ENCODE results near the gene KIF1A.

The KIF1A gene

DNA sequence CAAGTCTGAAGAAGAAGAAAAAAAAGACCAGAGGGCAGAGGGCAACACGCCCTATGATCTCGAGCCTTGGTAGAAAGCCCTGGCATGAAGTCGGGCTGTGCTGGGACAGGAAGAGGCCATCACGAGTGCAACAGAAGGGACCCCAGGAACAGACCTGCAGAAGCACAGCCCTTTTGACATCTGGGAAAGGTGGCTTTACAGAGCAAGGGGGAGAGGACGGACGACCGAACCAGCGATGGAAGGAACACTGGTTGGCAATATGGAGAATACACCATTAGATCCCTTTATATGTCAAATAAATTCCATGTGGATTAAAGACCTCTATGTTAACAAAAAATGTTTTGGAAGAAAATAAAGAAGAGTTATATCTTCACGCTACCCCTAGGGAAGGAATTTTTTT is 10.7 kb downstream of the KIF1A start:
- no peaks in the 10 kb centered on the region for H3K9me3 ChIP-seq (ENCODE audit: low read length)
- H3K27ac ChIP-seq (ENCODE audit: low read depth, low read length, poor library complexity, severe bottlenecking): no peak overlapping the region
- H3F3A ChIP-seq (ENCODE audit: insufficient read depth, low read length): no peaks in the 10 kb centered on the region
- H3K9ac ChIP-seq (ENCODE audit: low read length): no peak overlapping the region
- H3K4me1 ChIP-seq (ENCODE audit: insufficient read depth, low read length, severe bottlenecking): no peaks in the 10 kb centered on the region
- H3K79me2 ChIP-seq (ENCODE audit: insufficient read depth, low read length): no peaks in the 10 kb centered on the region
- no peak overlapping the region for H3K4me2 ChIP-seq (ENCODE audit: low read length)
- no peak overlapping the region for H2AFZ ChIP-seq (ENCODE audit: low read length)
- H3K4me3 ChIP-seq (ENCODE audit: low read depth, low read length, poor library complexity, severe bottlenecking): no peak overlapping the region
- TF ChIP-seq EZH2 (IDR thresholded peaks at IDR 0.05; ENCODE audit: borderline replicate concordance, low read length) (no peak), CTCF (IDR thresholded peaks at IDR 0.05; ENCODE audit: low read length) (no peak)
- H4K20me1 ChIP-seq (ENCODE audit: insufficient read depth, low read length): no peaks in the 10 kb centered on the region
- no peaks in the 10 kb centered on the region for H3K36me3 ChIP-seq (ENCODE audit: insufficient read depth, low read length)
- no peaks in the 10 kb centered on the region; the same call in 1 of the 2 replicates for H3K27me3 ChIP-seq (ENCODE audit: insufficient read depth, low read length)
- H3K9me2 ChIP-seq (ENCODE audit: low read depth, low read length): no peaks in the 10 kb centered on the region

DNA sequence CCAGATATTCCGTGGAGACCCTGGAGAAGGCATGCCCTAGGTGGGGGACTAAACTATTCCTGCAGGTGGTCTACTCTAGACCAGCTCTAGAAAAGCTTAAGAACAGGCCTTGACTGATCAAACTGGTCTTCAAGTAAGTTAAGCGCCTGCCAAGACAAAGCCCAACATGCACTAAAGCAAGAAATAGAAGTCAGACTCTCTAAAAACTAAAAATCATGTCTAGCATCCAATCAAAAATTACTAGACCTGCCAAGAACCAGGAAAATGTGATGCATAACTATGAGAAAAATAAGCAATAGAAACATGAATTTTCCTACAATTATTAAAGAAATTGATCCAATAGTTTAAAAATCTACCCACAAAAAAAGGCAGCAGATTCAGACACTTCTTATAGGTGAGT is 13.6 kb downstream of the KIF1A start:
- no peak overlapping the region for H3K9ac ChIP-seq (ENCODE audit: low read length)
- H4K20me1 ChIP-seq (ENCODE audit: insufficient read depth, low read length): no peaks in the 10 kb centered on the region
- no peak overlapping the region for H3K27ac ChIP-seq (ENCODE audit: low read depth, low read length, poor library complexity, severe bottlenecking)
- no peaks in the 10 kb centered on the region for H3F3A ChIP-seq (ENCODE audit: insufficient read depth, low read length)
- no peak overlapping the region for H3K4me3 ChIP-seq (ENCODE audit: low read depth, low read length, poor library complexity, severe bottlenecking)
- no peaks in the 10 kb centered on the region for H3K9me2 ChIP-seq (ENCODE audit: low read depth, low read length)
- H3K36me3 ChIP-seq (ENCODE audit: insufficient read depth, low read length): no peaks in the 10 kb centered on the region
- no peaks in the 10 kb centered on the region for H3K4me1 ChIP-seq (ENCODE audit: insufficient read depth, low read length, severe bottlenecking)
- no peaks in the 10 kb centered on the region for H3K9me3 ChIP-seq (ENCODE audit: low read length)
- no peak for TF ChIP-seq CTCF (IDR thresholded peaks at IDR 0.05; ENCODE audit: low read length)
- no peak for TF ChIP-seq EZH2 (IDR thresholded peaks at IDR 0.05; ENCODE audit: borderline replicate concordance, low read length)
- H2AFZ ChIP-seq (ENCODE audit: low read length): no peak overlapping the region
- H3K27me3 ChIP-seq (ENCODE audit: insufficient read depth, low read length): peaks cover 2% of the 10 kb centered on the region; the same call in 1 of the 2 replicates
- H3K79me2 ChIP-seq (ENCODE audit: insufficient read depth, low read length): no peaks in the 10 kb centered on the region
- H3K4me2 ChIP-seq (ENCODE audit: low read length): no peak overlapping the region

- H4K20me1 ChIP-seq (ENCODE audit: insufficient read depth, low read length): no peaks in the 10 kb centered on the region
- no peaks in the 10 kb centered on the region for H3K9me3 ChIP-seq (ENCODE audit: low read length)
- no peaks in the 10 kb centered on the region for H3K36me3 ChIP-seq (ENCODE audit: insufficient read depth, low read length)
- TF ChIP-seq EZH2 (IDR thresholded peaks at IDR 0.05; ENCODE audit: borderline replicate concordance, low read length) (no peak), CTCF (IDR thresholded peaks at IDR 0.05; ENCODE audit: low read length) (no peak)
- H3K9ac ChIP-seq (ENCODE audit: low read length): no peak overlapping the region
- no peak overlapping the region for H3K4me2 ChIP-seq (ENCODE audit: low read length)
- peaks cover 3% of the 10 kb centered on the region; the same call in 1 of the 2 replicates for H3K27me3 ChIP-seq (ENCODE audit: insufficient read depth, low read length)
- H2AFZ ChIP-seq (ENCODE audit: low read length): no peak overlapping the region
- no peak overlapping the region for H3K4me3 ChIP-seq (ENCODE audit: low read depth, low read length, poor library complexity, severe bottlenecking)
- no peaks in the 10 kb centered on the region for H3F3A ChIP-seq (ENCODE audit: insufficient read depth, low read length)
- H3K79me2 ChIP-seq (ENCODE audit: insufficient read depth, low read length): no peaks in the 10 kb centered on the region
- no peaks in the 10 kb centered on the region for H3K9me2 ChIP-seq (ENCODE audit: low read depth, low read length)
- no peaks in the 10 kb centered on the region for H3K4me1 ChIP-seq (ENCODE audit: insufficient read depth, low read length, severe bottlenecking)
- no peak overlapping the region for H3K27ac ChIP-seq (ENCODE audit: low read depth, low read length, poor library complexity, severe bottlenecking)
These were observed 14.0 kb downstream of the KIF1A start for GRCh38 chr2:240806006-240806405.

Data from OCI-LY1 (cell line).